C1 segment of cervical spinal cord (tissue), 14 donors: ENCODE measurements around the gene VIM.

ENCODE experiments used
- DNase-seq, 14 donors: peaks; one replicate each; lab custom pipeline; 2025; lab: John Stamatoyannopoulos, UW

Gene VIM

DNA sequence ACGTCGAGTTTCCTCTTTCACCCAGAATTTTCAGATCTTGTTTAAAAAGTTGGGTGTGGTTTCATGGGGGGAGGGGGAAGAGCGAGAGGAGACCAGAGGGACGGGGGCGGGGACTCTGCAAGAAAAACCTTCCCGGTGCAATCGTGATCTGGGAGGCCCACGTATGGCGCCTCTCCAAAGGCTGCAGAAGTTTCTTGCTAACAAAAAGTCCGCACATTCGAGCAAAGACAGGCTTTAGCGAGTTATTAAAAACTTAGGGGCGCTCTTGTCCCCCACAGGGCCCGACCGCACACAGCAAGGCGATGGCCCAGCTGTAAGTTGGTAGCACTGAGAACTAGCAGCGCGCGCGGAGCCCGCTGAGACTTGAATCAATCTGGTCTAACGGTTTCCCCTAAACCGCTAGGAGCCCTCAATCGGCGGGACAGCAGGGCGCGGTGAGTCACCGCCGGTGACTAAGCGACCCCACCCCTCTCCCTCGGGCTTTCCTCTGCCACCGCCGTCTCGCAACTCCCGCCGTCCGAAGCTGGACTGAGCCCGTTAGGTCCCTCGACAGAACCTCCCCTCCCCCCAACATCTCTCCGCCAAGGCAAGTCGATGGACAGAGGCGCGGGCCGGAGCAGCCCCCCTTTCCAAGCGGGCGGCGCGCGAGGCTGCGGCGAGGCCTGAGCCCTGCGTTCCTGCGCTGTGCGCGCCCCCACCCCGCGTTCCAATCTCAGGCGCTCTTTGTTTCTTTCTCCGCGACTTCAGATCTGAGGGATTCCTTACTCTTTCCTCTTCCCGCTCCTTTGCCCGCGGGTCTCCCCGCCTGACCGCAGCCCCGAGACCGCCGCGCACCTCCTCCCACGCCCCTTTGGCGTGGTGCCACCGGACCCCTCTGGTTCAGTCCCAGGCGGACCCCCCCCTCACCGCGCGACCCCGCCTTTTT, at the start of gene VIM:
TSS of gene VIM (plus strand) at position 151 of the 925 bp plus-strand sequence. CDS start 1,182 bp downstream, outside the sequence.
- peak in 11 of 14 donors; percentile 3 to 86 (median 38) for DNase-seq

- no peak for DNase-seq
Observed at GRCh38 chr10:17179002-17179401, 49.0 kb upstream of the VIM start.

- no peak for DNase-seq
Observed at GRCh38 chr10:17181110-17181509, 46.9 kb upstream of the VIM start.

DNA sequence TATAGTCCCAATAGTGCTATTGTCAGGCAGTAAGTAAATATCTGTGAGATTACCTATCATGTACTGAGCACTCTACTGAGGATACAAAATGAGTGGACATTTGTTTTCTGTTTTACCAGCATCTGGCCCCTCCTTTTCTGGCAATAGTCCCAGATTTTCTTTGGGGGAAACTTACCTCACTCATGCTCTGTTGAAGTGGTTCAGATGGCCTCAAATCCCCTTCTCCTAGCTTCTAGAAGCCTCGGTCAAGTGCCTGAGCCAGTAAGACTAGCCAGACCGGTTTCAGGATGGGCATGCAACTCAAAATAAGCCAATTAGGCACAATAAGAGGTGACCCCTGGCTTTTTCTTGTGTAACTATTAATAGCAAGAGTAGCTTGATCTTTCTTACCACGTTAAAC, 46.3 kb upstream of the VIM start:
- DNase-seq: no peak

DNA sequence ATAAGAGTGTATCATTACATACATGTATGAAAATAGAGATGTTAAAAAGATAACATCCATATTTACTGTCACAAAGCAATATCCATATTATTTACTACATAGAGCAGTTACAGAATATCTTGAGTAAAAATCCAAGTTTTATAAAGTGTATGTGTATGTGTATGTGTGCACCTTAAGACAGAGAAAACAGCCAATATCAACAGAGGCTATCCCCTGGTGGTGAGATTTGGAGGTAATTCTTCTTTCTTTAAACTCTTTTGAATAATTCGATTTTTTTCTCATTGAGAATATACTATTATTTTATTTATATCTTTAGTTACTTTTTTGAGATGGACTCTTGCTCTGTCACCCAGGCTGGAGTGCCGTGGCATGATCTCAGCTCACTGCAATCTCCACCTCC, 44.9 kb upstream of the VIM start:
- no peak for DNase-seq

DNA sequence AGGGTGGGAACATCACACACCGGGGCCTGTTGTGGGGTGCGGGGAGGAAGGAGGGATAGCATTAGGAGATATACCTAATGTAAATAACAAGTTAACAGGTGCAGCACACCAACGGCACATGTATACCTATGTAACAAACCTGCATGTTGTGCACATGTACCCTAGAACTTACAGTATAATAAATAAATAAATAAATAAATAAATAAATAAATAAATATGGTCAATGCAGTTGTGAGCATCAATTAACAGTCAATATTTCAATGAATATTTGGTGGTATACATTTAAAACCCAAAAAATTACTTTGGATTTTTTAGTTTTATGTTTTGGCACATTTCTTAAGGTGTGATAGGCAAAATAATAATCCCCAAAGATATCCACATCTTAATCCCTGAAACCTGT, 42.2 kb upstream of the VIM start:
- no peak for DNase-seq

DNA sequence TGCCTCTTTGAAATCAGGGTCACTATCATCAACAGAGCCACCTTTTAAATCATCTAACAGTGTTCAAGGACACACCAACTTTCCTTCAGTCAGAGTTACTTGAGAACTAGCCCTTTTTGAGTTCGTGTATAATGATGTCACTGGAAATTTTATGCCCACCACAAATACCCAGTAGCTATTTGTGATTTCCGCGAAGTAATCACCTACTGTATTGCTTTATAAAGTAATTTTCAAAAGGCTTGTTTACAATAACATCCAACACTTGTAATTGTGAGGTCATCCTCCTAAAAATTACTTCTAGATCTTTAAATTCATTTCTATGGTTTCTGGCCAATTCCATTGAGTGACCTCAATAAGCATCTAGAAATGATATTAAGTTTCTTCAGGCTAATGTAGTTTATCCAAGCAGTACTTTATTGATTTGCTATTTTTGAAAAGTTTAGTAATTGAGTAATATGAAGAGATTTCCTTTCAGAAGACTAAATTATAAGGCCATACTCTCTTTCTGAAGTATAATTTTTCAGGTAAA, 39.3 kb upstream of the VIM start:
- no peak for DNase-seq

- DNase-seq: no peak
Observed at GRCh38 chr10:17190602-17191001, 37.4 kb upstream of the VIM start.

DNA sequence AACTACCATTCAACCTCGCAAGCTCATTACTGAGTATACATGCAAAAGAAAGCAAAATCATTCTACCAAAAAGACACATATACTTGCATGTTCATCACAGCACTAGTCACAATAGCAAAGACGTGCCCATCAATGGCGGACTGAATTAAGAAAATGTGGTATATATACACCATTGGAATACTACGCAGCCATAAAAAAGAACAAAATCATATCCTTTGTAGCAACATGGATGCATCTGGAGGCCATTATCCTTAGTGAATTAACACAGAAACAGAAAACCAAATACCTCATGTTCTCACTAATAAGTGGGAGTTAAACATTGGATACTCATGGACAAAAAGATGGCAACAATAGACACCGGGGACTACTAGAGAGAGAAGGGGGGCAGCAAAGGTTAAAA, 33.0 kb upstream of the VIM start:
- no peak for DNase-seq

DNA sequence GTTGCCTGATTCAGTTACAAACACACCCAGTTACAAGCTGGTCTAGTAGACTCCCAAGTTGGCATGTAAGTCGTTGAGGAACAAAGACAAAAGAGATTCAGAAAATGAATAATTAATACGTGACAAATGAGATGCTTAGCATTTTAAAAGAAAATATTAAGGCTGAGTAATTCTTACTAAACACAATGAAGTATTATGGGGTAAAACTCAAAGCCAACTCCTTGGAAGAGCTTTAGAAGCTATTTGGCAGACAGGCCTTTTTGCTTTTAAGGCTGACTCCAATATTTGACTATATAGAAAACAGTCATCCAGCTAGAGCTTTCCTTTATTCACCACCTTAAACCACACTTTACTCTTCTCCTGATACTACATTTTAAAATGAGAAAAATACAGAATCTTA, 32.0 kb upstream of the VIM start:
- DNase-seq: no peak

- no peak for DNase-seq
Observed at GRCh38 chr10:17196573-17196972, 31.5 kb upstream of the VIM start.

DNA sequence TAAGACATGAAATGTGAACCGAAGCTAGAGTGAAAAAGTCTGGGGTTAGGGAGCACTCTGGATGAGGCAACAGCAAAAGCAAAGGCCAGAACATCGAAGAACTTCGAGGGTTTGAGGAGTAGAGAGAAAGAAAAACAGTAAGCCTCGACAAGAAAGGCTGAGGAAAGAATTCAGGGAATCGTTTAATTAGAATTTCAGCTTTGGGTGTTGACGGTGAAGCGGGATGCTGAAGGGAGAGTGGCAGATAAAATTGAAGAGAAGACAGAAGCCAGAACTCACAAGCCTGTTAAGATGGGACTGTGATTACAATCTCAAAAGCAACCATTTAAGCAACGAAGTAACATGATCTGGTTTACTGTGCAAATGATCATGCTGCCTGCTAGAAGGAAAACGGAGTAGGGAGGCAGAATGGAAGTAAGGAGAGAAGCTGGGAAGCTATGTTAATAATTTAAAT, 28.7 kb upstream of the VIM start:
- no peak for DNase-seq

- DNase-seq: peak in 1 of 14 donors; percentile 41
Observed at GRCh38 chr10:17200001-17200911, 27.8 kb upstream of the VIM start.

DNA sequence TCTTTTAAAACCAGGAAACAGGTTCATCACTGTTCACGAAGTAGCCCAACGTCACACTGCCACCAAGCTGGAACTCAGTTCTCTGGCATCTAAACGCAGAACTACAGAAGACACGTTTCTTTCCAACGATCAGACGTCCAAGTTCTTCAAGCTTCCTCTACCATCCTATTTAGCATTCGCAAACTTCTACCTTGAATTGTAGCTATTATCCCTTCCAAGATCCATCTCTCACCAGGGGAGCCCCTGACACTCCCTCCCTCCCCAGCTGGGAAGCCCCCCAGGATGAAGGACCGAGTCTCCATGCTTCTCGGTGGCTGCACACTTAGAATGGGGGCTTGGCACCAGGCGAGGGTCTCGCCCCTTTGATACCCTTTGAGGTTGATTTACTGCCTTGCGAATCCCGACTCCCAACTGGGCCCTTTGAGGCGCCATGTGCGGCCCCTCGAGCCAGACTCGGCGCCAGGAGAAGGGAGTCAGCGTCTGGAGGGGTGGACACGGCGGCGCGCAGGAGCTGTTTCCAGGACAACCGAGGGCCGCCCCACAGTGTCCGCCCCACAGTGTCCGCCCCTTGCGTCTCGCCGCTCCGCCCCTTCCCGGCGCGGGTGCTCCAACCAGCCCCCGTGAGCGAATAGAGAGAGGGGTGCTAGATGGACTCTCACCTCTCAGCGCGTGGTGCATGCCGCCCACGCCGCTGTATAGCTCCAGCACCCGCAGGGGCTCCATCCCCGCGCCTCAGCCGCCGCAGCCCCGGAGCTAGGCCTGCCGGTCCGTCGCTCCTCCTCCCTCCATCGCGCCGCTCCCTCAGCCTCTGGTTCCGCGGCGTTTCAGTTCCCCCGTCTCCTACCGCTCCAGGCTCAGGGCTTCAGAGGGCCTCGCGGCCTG, 26.9 kb upstream of the VIM start, which contains the start of gene TRDMT1:
TSS of gene TRDMT1 (minus strand) at position 761 of the 882 bp plus-strand sequence. CDS start at position 723, 38 bp downstream.
- peak; percentile 55 to 96 (median 88) for DNase-seq

- no peak for DNase-seq
Observed at GRCh38 chr10:17201794-17202116, 26.3 kb upstream of the VIM start.

DNA sequence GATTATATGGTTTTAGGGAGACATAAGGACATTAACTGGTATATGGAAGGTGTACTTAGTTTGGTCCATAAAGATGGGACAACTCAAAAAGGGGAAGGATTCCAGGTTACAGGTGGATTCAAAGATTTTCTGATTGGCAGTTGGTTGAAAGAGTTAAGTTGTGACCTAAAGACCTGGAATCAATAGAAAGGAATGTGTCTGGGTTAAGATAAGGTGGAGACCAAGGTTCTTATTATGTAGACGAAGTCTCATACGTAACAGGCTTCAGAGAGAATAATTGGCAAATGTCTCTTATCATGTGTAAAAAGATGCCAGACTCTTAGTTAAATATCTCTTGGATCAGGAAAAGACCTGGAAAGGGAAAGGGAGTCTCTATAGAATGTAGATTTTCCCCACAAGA, 25.5 kb upstream of the VIM start:
- no peak for DNase-seq

- no peak for DNase-seq
Observed at GRCh38 chr10:17202999-17203398, 25.0 kb upstream of the VIM start.

DNA sequence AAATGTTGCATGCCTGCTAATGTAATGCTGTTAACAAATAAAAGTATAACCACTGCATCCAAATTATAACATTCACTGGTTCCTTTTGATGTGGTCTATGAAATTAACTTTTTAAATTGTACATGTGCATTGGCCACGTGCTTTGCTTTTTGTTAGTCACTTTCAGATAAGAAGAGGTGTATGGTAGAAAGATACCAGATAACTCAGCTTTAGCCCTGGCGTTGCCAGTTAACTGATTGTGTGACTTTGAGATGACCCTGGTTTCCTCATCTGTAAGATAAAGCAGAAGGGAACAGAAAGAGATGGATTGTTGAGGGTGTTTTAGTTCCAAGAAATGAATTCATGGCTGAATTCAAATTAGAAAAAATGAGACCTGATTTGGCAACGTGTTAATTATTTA, 24.6 kb upstream of the VIM start:
- no peak for DNase-seq

- DNase-seq: peak in 1 of 14 donors; percentile 71
Observed at GRCh38 chr10:17206210-17206709, 21.8 kb upstream of the VIM start.

GRCh38 chr10:17208476-17208875, 19.6 kb upstream of the VIM start:
- DNase-seq: no peak

GRCh38 chr10:17209302-17209701, 18.7 kb upstream of the VIM start:
- no peak for DNase-seq
